GM19043 (cell line): ENCODE results near the gene RNF8.
A peak's percentile ranks its signal among the peaks of the same experiment; 100 is the strongest.
"Not testable (repeated sequence)": the region's sequence is repeated elsewhere in the genome, so short reads cannot be mapped to it uniquely, and the experiment has no call there.

Experiments
- ATAC-seq: cut with Tn5 transposase; IDR thresholded peaks from one replicate; pipeline ENCODE4 v1.9.1; 2021; ENCODE audit warnings: low read depth; ENCODE audit not compliant: unreplicated experiment

RNF8 gene

GRCh38 chr6:37353761-37354525 is at the start of gene RNF8:
Gene RNF8 (plus strand): TSS chr6:37353983. CDS start chr6:37354165, 182 bp downstream.
- ATAC-seq: peak; percentile 80

DNA sequence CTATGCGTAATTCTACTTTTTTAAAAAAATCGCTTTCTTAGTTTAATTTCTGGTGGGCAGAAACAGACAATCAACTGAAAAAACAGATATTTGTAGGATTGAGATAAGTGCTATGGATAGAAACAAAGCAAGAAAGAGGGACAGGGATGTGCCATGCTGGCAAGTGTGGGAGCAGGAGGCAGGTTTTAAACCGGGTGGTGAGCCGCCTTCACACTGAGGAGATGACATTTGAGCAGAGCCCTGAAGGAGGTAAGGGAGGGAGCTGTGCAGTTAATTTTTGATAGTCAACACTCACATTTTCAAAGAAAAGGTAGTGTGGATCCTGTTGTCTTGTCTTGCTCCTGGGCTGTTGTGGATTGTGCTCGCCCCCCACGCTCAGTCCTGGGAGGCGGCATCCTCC is 49.0 kb upstream of the RNF8 start:
- no peak for ATAC-seq

DNA sequence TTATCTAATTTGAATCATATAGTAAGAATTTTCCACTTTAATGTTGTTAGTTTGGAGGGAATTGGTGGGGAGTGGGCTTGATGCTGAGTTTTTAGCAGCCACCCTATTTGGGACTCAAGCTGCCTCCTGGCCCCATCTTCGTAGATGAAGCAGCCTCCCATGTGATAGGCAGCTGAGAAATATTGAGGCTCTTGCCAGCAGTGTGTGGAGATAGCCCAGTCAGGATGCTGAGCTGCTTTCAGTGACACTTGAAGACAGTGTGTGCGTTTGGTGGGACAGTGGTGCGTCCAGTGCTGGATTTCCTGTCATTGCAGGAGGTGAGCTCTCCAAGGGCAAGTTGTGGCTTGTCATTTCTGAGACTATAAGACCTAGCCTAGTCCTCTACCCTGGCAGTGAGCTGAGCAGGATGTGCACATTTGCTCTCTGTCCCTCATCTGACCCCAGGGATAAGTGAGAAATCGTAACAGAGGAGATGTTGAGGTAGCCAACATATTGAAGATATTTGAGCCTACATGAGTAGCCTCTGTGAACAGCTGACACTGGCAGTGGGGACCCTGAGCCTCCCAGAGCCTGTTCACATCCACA is 47.9 kb upstream of the RNF8 start:
- no peak for ATAC-seq

- ATAC-seq: no peak
These were observed 47.1 kb upstream of the RNF8 start for GRCh38 chr6:37306624-37307222.

DNA sequence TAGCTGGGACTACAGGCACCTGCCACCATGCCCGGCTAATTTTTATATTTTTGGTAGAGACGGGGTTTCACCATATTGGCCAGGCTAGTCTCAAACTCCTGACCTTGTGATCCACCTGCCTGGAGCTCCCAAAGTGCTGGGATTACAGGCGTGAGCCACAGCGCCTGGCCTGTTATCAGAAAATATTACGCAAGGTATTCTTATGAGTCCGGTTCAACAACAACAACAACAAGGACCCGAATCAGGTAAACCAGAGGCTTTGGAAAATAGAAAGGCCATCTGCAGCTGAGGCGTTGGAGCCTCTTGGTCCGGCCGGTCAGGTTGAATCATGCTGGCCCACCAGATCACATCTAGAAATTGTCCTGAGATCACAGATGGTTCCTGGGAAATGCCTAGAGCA is 46.3 kb upstream of the RNF8 start:
- not testable (repeated sequence) for ATAC-seq

- no peak for ATAC-seq
These were observed 45.5 kb upstream of the RNF8 start for GRCh38 chr6:37308069-37308815.

DNA sequence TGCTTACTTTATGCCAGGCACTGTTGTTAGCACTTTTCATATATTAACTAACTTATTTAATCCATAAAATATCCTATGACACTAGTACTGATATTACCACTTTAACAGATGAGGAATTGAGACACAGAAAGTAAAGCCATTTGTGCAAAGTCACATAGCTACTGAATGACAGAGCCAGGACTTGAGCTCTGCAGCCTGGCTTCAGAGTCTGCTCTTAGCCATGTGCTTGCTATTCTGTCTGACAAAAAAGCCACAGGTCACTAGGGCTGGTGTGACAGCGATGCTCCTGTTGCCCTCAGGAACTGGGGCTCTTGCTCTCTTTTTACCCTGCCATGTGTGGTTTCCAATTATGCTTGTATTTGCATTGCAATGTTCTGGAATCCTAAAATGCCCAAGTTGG is 44.7 kb upstream of the RNF8 start:
- no peak for ATAC-seq

- ATAC-seq: no peak
These were observed 44.1 kb upstream of the RNF8 start for GRCh38 chr6:37309692-37310091.

DNA sequence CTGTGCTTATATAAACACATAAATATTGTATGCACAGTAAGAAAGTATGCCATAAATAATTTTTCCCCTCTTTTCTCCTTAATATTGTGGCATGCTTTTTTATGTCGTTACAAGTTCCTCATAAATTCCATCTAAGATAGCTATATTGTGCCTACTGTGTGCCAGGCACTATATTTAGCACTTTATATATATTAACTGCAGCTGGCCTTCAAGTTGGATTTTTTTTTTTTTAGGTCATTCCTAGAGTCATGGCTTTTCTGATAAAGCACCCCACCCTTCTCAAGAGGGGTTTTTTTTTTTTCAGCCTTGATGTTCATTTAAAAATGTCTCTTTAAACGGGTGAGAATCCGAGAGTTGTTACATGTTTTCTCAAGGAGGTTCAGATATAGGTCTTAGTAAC is 42.8 kb upstream of the RNF8 start:
- no peak for ATAC-seq

DNA sequence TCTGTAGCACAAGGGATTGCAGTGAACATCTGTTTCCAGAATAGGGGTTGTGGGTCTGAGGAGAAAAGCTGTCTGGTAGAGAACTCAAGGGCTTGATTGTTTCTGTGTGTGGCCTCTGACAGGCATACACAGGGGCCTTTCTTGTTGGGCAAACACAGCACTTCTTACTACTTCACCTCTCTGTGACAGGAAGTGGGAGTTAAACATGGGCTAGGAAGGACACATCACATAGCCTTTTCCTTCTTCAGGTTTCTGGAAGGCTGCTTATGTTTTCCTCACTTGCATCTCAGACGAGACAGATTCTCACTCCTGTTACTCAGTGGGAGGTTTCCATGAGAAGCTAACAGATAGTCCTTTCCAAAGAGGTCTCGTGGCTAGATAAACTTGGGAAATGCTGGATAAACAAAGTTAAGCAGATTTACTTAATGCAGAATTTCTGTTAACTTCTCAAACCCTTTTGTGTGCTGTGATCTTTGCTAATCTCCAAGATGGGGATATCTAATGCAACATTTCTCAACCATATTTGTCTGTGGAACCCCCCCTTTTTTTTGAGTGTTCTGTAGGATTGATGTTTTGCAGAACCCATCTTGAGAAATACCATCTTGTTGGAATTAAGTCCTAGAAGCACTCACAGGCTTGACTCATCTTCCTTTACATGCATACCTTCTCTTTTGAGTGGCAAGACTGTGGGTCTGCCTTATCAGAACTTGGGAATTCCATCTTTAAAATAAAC is 41.9 kb upstream of the RNF8 start:
- no peak for ATAC-seq

- no peak for ATAC-seq
These were observed 39.9 kb upstream of the RNF8 start for GRCh38 chr6:37313723-37314486.

DNA sequence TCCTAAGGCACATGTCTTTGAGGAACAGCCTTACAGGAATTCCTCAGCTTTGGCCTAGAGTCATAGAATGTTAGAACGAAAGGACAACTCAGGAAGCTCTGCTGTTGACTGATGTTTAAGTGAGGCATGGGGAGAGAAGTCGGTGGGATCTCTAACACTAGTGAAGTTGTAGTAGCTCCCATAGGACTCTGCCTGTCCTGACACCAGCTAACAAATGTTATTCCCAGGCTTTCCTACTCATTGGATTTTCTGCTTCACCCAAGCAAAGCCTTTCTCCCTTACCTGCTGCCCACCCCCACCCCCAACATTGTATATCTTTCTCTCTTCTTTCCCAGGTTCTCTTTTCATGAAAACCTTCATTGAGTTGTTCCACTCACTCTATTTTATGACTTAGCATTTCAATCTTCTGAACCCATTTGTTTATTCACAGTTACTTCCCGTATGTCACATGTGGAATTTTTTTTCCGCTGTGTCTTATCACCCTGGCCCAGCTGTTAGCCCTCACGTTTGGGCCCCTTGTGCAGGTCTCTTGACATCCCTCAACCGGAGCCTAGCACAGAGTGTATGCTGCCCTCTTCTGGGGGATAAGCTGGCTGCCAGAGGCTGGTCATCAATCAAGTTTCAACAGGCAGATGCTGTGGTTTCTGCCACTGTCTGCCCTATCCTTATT is 39.2 kb upstream of the RNF8 start:
- ATAC-seq: no peak

DNA sequence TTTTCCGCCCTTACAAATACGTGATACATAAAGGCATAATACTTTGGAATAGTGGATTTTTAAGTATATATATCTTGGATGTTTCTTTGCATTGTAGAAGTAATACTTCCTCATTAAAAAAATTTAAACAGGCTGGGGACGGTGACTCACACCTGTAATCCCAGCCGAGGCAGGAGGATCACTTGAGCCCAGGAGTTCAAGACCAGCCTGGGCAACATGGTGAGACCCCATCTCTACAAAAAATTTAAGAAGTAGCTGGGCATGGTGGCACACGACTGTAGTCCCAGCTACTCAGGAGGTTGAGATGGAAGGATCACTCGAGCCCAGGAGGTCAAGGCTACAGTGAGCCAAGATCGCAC is 38.6 kb upstream of the RNF8 start:
- no peak for ATAC-seq

DNA sequence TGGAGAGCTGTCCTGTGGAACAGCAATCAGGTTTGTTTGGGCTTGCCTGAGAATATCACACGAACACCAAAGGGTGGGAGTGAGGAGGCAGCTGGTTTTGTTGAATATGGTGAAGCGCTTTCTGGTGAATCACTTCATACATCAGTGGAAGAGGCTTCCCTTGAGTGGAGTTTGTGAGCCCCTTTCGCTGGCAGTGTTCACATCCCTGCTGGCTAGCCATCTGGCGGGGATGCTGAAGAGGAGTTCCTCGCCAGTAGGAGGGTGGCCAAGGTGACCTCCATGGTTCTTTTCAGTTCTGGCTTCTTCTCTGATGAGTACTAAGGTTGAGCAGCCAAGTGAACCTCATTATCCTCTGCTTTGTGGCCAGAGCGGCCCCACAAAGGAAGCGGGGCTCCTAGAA is 37.7 kb upstream of the RNF8 start:
- ATAC-seq: no peak

DNA sequence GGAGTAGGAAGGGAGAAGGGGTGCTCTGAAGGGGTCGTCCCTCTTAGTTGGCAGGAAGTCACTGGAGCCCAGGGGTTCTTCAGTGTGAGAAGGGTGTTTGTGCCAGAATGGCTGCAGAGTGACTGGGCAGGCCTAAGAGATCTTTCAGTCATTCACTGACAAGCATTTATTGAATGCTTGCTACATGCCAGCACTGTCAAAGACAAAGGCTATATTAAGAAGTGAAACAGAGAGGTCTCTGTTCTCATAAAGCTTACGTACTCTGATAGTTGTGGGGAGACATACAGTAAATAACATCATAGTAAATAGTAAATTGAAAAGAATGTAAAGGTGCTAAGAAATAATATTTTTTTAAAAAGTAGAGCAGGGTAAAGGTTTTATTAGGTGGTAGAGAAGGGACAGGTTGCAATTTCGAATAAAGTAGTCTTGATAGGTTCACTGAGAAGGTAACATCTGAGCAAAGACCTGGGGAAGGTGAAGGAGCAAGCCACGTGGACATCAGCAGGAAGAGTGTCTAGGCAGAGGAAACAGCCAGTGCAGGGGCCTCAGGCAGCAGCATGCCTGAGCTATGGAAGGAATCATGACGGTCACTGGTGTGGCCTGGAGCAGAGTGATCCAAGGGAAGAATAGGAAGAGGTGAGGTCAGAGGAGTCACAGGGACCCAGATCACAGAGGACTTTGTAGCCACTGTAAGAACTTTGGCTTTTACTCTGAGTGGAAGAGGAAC is 36.3 kb upstream of the RNF8 start:
- no peak for ATAC-seq

GRCh38 chr6:37319156-37319555 is 34.6 kb upstream of the RNF8 start:
- ATAC-seq: no peak

DNA sequence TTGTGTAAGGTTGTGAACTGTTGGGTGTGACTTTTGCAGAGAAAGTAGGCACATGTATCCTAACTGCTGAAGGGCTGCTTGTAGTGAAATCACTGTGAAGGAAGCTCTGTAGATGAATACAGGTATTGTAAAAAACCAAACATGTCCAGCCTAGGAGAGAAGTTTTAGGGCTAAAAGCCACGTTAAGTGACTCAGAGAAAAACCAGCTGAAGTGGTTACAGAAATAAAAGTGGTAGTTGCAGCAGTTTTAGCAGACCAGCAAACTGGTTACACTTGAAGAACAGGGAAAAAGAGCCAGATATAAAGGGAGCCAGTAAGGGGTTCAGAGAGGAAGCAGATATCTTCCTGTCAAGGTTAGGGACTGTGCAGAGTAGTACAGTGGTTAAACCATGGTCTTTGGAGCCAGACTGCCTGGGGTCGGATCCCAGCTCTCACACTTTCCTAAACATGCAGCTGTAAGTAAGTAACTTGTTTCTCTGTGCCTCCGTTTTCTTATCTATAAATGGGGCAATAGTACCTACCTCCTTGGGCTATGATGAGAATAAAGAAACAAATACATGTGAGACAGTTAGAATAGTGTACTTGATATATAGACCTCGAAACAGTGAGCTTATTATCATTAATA is 33.8 kb upstream of the RNF8 start:
- no peak for ATAC-seq

- ATAC-seq: no peak
These were observed 33.1 kb upstream of the RNF8 start for GRCh38 chr6:37320646-37321045.
